A673 (cell line): Measurements from ENCODE around the gene MAPK4. TPM values are rescaled to one million over a fixed set of nuclear protein-coding genes. Genes with fewer than 3 reads are reported as not detected.

Experiments
- BruUV-seq: library from RNA; stranded (reverse); fragments of 400-500 nt; replicated peaks from 2 replicates; lab custom pipeline; 2021; lab: Mats Ljungman, UMichigan
- CTCF ChIA-PET: fragments of 300-600 bp; sonication (Branson Sonifier 250); formaldehyde crosslinking; loops from one replicate; lab custom pipeline; 2022; ENCODE audit warnings: antibody characterized with exemption; lab: Charles Lee
- POLR2A ChIA-PET: fragments of 300-600 bp; sonication (Branson Sonifier 250); formaldehyde crosslinking; loops from one replicate; lab custom pipeline; 2022; ENCODE audit warnings: antibody characterized with exemption; ENCODE audit not compliant: low non-redundant PET; lab: Charles Lee
- DNase-seq: peaks from one replicate; pipeline ENCODE4 v3.0.0-alpha.2; 2015; ENCODE audit warnings: low spot score
- H3K27ac ChIP-seq: fragments of 200-600 bp; sonication (generic); 2 replicates; pipeline ENCODE4 v1.5.1; 2016; ENCODE audit warnings: mixed run types, low read depth, mild to moderate bottlenecking, mixed read lengths, antibody characterized with exemption, low read length; ENCODE audit not compliant: poor library complexity, severe bottlenecking
- H3K27me3 ChIP-seq: fragments of 200-600 bp; sonication (generic); replicated peaks from 2 replicates; pipeline ENCODE4 v1.6.1; 2017; ENCODE audit warnings: mixed run types, low read depth, mild to moderate bottlenecking, mixed read lengths, antibody characterized with exemption, low read length; ENCODE audit not compliant: insufficient read depth, poor library complexity
- H3K36me3 ChIP-seq: fragments of 200-600 bp; sonication (generic); 2 replicates; pipeline ENCODE4 v1.6.1; 2016; ENCODE audit warnings: mixed run types, mild to moderate bottlenecking, mixed read lengths, antibody characterized with exemption, low read length; ENCODE audit not compliant: insufficient read depth, poor library complexity, severe bottlenecking
- H3K4me1 ChIP-seq: fragments of 200-600 bp; sonication (generic); 2 replicates; pipeline ENCODE4 v1.6.1; 2017; ENCODE audit warnings: mixed run types, mild to moderate bottlenecking, mixed read lengths, antibody characterized with exemption, low read length; ENCODE audit not compliant: insufficient read depth, poor library complexity, severe bottlenecking
- H3K4me3 ChIP-seq: fragments of 200-600 bp; sonication (generic); 2 replicates; pipeline ENCODE4 v1.5.1; 2016; ENCODE audit warnings: low read depth, mixed run types, mild to moderate bottlenecking, mixed read lengths, low read length; ENCODE audit not compliant: poor library complexity, severe bottlenecking
- H3K9me3 ChIP-seq: fragments of 200-600 bp; sonication (generic); 2 replicates; pipeline ENCODE4 v1.6.1; 2016; ENCODE audit warnings: mixed run types, low read depth, mild to moderate bottlenecking, mixed read lengths, antibody characterized with exemption, low read length; ENCODE audit not compliant: poor library complexity, severe bottlenecking
- EZH2 ChIP-seq: fragments of 200-600 bp; sonication (generic); IDR thresholded peaks from 2 replicates; pipeline ENCODE4 v1.6.1; 2017; ENCODE audit warnings: borderline replicate concordance, low read depth, mild to moderate bottlenecking, mixed read lengths, antibody characterized with exemption, low read length; ENCODE audit not compliant: poor library complexity, severe bottlenecking
- intact Hi-C: fragments of 100-400 bp; cut with micrococcal nuclease; formaldehyde crosslinking; loops from one replicate; pipeline ENCODE4 v1.10.0; 2022; ENCODE audit not compliant: unreplicated experiment
- total RNA-seq: library from RNA; stranded (reverse); gene quantifications from 2 replicates; pipeline ENCODE4 v1.2.3, GENCODE V29; 2021
- TF ChIP-seq, protein P1 (sequence below): fragments of 300-800, 200-600 bp; sonication (generic); conservative IDR thresholded peaks from 2 replicates; pipeline ENCODE4 v1.5.1; 2017; ENCODE audit warnings: low read depth, mild to moderate bottlenecking, antibody characterized with exemption, low read length, moderate library complexity, mixed read lengths

The MAPK4 gene
- total RNA-seq, 1 experiment from 2014 or later = 0.62 TPM

DNA sequence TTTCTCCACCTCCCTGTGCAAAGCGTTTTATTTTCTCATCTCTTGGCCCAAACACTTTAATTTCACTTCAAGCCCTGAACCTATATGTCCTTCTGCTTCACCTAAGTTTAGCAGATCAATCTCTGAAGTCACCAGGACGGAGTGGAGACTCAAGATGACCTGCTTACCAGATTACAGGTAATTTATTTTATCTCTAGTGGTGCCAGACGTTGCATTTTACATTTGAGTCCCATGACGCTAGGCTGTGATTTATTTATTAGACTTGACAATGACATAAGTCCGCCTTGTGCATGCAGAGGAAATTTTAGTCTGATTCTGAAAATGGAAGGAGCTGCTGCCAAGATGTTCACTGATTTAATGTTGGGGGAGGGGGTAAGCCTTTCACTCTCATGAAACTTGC is 186.1 kb downstream of the MAPK4 start:
- Histone ChIP-seq H3K4me3 (no peak overlapping the region), H3K27me3 (no peaks in the 10 kb centered on the region), H3K4me1 (peaks cover 16% of the 10 kb centered on the region), H3K36me3 (no peaks in the 10 kb centered on the region), H3K9me3 (no peaks in the 10 kb centered on the region), H3K27ac (no peak overlapping the region)
- intact Hi-C loops = no loop called here
- ChIA-PET POLR2A (no interaction called here), CTCF (no interaction called here)
- BruUV-seq = no TSS peak
- DNase-seq = no peak
- TF ChIP-seq, protein P1, sequence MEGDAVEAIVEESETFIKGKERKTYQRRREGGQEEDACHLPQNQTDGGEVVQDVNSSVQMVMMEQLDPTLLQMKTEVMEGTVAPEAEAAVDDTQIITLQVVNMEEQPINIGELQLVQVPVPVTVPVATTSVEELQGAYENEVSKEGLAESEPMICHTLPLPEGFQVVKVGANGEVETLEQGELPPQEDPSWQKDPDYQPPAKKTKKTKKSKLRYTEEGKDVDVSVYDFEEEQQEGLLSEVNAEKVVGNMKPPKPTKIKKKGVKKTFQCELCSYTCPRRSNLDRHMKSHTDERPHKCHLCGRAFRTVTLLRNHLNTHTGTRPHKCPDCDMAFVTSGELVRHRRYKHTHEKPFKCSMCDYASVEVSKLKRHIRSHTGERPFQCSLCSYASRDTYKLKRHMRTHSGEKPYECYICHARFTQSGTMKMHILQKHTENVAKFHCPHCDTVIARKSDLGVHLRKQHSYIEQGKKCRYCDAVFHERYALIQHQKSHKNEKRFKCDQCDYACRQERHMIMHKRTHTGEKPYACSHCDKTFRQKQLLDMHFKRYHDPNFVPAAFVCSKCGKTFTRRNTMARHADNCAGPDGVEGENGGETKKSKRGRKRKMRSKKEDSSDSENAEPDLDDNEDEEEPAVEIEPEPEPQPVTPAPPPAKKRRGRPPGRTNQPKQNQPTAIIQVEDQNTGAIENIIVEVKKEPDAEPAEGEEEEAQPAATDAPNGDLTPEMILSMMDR = no peak
- TF ChIP-seq EZH2 = no peak

DNA sequence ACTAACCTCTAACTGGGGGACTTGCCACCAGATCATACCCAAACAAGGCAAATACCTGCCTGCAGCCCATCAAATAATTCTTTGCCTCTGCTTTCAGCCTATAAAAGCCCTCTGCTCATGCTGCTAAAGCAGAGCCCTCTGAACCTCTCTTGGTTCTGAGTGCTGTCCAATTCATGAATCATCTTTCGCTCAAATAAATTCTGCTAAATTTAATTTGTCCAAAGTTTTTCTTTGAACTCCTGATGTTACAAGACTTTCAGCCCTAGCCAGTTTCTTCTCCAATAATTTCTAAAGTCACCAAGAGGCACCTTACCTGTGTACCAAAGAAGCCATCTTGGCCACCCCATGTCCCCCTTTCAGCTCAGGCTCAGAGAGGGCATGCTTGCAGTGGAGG is 188.0 kb downstream of the MAPK4 start:
- ChIA-PET POLR2A (no interaction called here), CTCF (no interaction called here)
- H3K36me3 ChIP-seq = no peaks in the 10 kb centered on the region
- no peak for DNase-seq
- no peak overlapping the region for H3K4me3 ChIP-seq
- H3K4me1 ChIP-seq = peaks cover 16% of the 10 kb centered on the region
- no peaks in the 10 kb centered on the region for H3K9me3 ChIP-seq
- no peaks in the 10 kb centered on the region for H3K27me3 ChIP-seq
- TF ChIP-seq, protein P1 = no peak
- no peak for TF ChIP-seq EZH2
- BruUV-seq = no TSS peak
- intact Hi-C loops = no loop called here
- peak overlapping the region; percentile 57 for H3K27ac ChIP-seq

DNA sequence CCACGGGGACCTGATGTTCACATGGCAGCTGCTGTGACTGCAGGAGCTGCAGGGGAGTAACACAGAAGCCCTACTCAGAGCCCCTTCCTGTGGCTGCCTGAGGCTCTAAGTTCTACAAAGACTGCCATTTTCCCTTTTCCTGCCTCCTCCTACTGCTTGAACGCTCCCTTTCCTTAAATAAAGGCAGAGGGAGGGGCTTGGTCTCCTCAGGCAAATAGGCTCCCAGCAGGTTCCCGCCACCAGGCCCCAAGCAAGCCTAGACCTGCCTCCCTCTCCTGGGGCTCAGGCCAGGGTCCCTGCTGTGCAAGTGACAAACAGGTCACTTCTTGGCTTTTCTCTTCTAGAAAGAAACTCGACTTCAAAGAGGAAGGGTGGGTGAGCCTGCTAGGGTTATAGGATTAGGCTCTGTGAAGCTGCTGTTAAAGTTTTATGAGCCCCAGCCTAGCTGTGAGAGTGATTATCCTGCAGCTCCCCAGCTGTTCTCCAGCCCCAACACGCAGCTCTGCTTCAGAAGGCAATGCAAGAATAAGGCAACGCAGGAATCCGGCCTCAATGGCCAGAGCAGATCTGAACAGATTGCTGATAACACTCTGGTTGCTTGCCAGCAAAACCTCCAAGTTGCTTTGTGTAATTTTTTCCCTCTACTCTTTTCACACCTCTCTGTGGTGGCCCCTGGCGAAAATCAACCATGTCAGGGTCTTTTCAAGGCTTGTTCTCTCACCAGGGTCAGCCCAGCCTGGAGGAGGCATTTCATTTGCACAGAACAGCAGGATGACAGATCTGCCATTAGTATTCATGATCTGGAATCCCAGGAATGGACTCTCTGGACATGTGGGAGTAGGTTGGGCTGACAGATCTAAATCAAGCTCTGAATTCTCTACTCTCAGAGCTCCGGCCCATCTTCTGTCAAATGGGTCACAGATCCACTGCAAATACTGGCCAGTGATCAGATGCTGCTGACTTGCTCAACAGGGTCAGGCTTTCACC is 188.6 kb downstream of the MAPK4 start:
- peak overlapping the region; percentile 60 for H3K27ac ChIP-seq
- intact Hi-C loops = no loop called here
- peaks cover 16% of the 10 kb centered on the region for H3K4me1 ChIP-seq
- peak; percentile 89 for DNase-seq
- no peaks in the 10 kb centered on the region for H3K36me3 ChIP-seq
- TF ChIP-seq, protein P1 = no peak
- TF ChIP-seq EZH2 = no peak
- H3K27me3 ChIP-seq = no peaks in the 10 kb centered on the region
- H3K4me3 ChIP-seq = no peak overlapping the region
- no peaks in the 10 kb centered on the region for H3K9me3 ChIP-seq
- ChIA-PET POLR2A (no interaction called here), CTCF (no interaction called here)
- BruUV-seq = no TSS peak
